GM21576 (cell line): ENCODE results near the gene SYTL1.

Experiments used
- ATAC-seq: cut with Tn5 transposase; IDR thresholded peaks from one replicate; pipeline ENCODE4 v1.9.1; 2021; ENCODE audit warnings: mild to moderate bottlenecking, moderate library complexity; ENCODE audit not compliant: unreplicated experiment

SYTL1 gene

DNA sequence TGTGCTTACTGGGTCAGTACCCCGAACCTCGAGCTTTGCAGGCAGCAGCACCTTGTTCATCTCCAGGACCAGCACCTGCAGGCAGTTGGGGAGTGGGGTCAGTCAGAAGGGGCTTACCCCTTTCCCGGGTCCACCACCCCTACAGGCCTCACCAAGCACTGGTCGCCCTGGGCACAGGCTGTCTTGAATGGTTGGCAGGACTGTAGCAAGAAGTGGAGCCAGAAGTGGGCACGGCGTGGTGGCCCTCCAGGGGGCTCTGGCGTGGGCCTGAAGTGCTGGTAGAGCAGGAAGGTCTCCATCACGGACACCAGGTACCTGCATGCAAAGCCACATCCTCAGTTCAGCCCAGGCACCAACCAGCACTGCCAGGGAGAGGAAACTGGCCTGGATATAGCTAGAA lies 19.7 kb downstream of the SYTL1 start:
- no peak for ATAC-seq

GRCh38 chr1:27363766-27364695 lies 22.2 kb downstream of the SYTL1 start:
- no peak for ATAC-seq

DNA sequence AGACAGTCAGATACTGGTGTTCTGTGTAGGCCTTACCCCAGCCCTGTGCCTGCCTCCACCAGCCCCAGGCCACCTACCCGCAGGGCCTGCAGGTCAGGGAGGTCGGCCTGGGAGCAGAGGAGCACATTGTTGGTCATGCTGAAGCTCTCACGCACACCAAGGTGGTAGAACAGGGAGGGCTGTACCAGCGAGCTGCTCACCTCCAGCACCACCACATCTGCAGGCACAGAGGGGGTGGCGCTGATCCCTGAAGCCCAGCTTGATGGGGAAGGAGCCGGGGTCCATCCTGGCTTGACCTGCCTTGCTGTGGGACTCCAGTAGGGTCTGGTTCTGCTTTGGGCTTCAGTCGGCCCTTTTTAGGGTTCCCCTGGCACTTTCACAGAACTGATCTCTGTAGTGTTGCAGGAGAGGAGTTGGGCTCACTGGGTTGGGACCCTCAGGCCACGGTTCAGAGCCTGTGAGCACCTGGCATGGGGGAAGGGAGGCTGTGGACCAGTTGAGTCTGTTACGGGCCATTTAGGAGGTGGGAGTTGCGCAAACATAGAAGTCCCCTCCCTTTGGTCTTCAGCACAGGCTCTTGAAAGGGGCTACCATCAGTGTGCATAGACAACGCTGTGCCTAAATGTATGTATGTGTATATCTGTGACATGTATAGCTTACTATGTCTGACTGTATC lies 23.0 kb downstream of the SYTL1 start:
- ATAC-seq: no peak

GRCh38 chr1:27365372-27366112 lies 23.7 kb downstream of the SYTL1 start:
- ATAC-seq: peak; percentile 55

GRCh38 chr1:27366113-27366410 lies 24.2 kb downstream of the SYTL1 start:
- ATAC-seq: peak; percentile 26

DNA sequence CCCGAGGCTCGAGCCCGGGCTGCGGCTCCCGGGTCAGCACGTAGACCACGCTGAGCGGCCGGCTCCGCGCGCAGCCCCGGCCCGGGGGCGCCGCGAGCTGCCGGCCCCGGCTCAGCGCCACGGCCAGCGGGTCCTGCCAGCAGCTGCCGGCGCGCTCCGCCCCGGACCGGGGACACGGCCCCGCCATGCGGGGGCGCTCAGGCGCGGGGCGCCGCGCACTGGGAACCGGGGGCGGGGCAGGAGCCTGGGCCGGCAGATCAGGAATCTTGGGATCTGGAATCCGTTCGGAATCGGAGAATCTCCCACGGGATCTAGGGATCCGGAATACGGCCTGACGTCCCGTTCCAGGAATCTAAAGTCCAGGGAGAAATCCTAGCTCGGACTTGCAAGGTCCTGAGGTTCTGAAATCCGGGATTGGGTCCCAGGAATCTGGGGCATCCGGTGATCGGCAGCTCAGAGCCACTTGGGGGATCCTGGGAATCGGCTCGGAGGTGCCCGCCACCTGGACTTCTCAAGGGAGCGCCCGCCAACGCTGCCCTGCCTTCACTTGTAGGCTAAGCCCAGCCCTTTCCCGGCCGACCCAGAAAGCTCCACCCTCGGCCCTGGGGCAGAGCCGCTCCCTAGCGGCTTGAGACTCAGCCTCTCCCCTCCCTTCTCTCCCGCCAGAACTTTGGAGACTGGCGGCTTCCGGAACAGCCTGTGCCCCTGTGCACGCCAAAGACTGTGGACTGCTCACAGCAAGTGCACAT lies 24.8 kb downstream of the SYTL1 start, which contains the start of gene MAP3K6:
Gene MAP3K6 (minus strand): TSS at position 551 of the 749 bp plus-strand sequence. CDS start 364 bp downstream, at position 187.
- ATAC-seq: peak; percentile 26

DNA sequence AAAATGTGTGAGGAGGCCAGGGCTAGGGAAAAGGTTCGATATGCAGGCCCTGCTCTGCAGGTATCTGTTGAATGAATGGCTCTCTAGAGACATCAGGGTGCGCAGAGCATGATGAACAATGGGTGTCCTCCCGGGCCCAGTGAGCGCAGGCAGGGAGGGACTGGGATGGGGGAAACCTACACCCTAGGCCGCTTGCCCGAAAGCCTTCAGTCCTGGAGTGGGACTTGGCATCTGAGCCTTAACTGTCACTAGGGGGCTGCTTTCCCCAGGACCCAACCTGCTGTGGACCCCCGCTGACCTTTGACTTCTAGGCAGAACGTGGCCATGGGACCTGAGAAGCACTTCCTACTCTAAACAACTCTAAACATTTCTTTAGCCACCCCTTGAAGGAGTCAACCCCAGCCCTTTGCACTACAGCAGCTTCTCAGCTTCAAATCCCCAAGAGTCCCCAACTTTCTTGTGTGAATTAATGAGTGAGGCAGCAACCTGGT lies 25.4 kb downstream of the SYTL1 start:
- ATAC-seq: no peak

GRCh38 chr1:27368869-27369582 lies 27.2 kb downstream of the SYTL1 start:
- no peak for ATAC-seq

GRCh38 chr1:27372022-27372807 lies 30.4 kb downstream of the SYTL1 start:
- no peak for ATAC-seq

- ATAC-seq: no peak
Measured at GRCh38 chr1:27372808-27373690, 31.2 kb downstream of the SYTL1 start.

DNA sequence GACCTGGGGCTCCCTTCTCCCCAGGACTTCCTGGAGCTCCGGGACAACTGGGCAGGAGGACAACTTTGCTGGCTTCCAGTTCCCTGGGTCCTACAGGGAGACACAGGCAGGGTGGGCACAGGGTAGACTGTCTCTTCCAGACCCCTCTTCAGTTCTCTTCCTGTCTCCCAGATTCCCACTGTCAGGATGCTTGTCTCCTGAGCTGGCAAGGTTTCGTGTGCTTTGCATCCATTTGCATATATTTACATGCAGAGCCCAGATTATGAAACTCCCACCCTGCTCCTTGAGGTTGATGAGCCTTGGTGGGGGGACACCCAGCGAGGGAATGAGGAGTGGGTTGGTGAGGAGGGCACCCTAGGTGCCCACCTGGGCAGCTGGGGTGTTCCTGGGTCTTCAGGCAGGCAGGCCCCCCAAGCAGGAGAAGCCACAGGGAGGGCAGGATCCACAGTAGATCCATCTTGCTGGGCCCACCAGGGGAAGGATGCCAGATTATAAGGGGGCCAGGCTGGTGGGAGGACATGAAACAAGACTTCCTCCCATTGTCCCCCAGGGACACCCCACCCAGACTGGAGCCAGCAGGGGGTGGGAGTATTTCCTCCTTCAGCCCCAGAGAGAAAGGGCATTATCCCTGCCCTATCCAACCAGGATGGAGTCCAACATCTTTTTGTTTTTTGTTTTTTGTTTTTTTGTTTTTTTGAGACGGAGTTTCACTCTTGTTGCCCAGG lies 32.7 kb downstream of the SYTL1 start, which contains the start of gene FCN3:
Gene FCN3 (minus strand): TSS at position 463 of the 725 bp plus-strand sequence. CDS start 6 bp downstream, at position 457.
- ATAC-seq: no peak

DNA sequence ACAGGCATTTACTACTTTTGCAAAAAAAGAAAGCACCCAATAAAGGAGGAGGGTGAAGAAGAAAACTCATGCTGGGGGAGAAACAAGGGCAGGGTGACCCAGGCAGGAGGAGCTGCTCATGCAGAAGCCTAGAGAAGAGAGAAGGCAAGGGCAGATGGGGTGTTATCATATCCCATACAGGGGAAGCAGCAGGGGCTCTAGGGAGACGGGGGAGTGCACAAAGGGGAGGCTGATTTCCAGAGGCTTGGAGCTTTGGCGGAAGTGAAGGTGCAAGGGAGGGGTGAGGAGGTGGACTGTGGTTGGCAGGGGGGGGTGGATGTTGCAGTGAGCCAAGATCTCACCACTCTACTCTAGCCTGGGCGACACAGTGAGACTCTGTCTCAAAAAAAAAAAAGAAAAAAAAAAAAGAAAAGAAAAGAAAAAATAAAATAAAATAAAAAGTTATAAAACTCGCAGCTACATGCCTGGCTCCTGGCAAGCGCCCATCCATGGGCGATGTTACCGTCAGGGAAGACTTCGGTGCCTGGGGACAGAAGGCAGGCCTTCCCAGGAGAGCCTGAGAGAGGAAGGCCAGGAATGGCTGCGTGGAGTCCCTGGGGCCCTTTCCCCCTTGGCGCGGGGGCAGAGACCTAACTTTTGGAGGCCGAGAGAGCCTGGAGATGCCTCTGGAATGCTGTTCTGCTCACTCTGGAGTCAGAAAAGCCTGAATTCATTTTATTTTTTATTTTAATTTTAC lies 36.1 kb downstream of the SYTL1 start:
- ATAC-seq: no peak

GRCh38 chr1:27379564-27380122 lies 37.8 kb downstream of the SYTL1 start:
- ATAC-seq: no peak

DNA sequence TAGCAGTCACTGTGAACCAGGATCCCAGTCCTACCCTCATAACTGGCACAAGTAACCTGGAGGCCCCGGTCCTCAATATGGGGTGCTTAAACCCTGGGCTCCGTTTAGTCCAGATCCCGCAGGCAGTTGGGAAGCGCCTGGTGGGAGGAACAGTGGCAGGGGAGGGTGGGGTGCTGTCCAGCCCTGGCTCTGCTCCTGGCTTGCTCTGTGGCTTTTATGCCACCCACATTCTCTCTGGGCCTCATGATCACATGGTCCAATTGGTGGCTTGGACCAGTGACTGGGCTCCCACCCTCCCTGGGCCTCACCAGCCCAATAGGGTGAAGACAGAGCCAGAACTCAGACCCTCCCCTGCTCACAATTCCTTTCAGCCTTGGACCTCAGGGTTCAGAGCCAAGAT lies 38.4 kb downstream of the SYTL1 start:
- no peak for ATAC-seq

DNA sequence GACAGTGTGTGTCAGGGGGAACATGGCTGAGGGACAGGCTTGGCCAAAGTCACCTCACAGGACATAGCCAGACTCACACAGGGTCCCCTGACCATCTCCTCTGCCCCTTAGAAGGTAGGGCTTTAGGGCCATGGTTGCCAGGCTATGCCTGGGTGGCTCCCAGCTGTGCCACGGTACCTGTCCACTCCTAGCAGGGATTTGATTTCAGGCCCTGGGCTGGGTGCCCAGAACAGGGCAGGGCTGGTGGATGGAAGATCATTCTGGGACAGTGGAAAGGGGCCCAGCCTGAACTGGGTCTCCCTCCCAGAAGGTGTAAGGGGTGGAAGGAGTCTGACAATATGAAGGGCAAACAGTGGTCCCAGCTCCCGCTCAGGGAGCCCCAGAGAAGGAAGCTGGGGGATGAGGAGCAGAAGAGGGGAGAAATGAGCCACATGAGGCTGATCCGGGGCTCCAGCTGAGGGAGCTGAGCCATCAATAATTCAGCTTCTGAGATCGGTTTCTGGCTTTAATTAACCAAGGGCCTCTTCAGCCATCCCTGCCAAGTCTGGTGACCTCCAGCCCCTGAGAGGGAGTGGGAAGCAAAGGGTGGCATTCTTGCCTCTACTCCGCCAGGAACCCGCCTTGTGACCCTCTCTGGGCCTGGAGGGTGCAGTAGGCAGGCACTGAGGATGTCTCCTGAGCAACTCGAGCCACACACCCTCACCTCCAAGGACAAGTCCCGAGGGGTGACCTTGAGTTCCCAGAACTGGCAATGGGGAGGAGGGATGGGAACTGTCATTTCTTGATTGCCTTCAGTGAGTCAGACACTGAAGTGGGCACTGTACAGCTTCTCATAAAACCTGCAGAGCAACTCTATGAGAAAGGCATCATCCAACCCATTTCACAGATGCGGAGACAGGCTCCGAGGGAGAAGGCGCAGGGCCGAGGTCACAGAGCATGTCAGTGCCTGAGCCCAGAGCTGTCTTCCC lies 39.2 kb downstream of the SYTL1 start:
- no peak for ATAC-seq
